SH-SY5Y (cell line): ENCODE data around the gene JMJD4.

Experiments used
- GATA2 ChIP-seq: IDR thresholded peaks from 2 replicates; pipeline ENCODE4 v1.6.1; 2011; ENCODE audit warnings: mild to moderate bottlenecking, low read depth, low read length
- GATA3 ChIP-seq: IDR thresholded peaks from 2 replicates; pipeline ENCODE4 v1.6.1; 2011; ENCODE audit warnings: low read depth, mild to moderate bottlenecking, low read length, moderate library complexity

- TF ChIP-seq GATA2: no peak
- no peak for TF ChIP-seq GATA3
Measured at GRCh38 chr1:227766653-227767277, 31.7 kb upstream of the JMJD4 start.
